ENCODE results near the gene DNER.
"Not testable (repeated sequence)": the region's sequence is repeated elsewhere in the genome, so short reads cannot be mapped to it uniquely, and the experiment has no call there.

The DNER gene

GRCh38 chr2:229714080-229714735 is at the start of gene DNER:
Gene DNER, minus strand, starts transcription at chr2:229714555. Its CDS starts 132 bp downstream, at chr2:229714423.
- FAIRE-seq, result no peak

- no peak for FAIRE-seq
Measured at GRCh38 chr2:229761663-229762062, 47.3 kb upstream of the DNER start.

- FAIRE-seq, result not testable (repeated sequence)
Measured at GRCh38 chr2:229757462-229757861, 43.1 kb upstream of the DNER start.

- FAIRE-seq, result no peak
Measured at GRCh38 chr2:229752970-229753729, 38.8 kb upstream of the DNER start.

- no peak for FAIRE-seq
Measured at GRCh38 chr2:229749779-229750178, 35.4 kb upstream of the DNER start.

GRCh38 chr2:229748950-229749349 is 34.6 kb upstream of the DNER start:
- FAIRE-seq, result no peak

- FAIRE-seq, result not testable (repeated sequence)
Measured at GRCh38 chr2:229742691-229743090, 28.3 kb upstream of the DNER start.

- FAIRE-seq, result no peak
Measured at GRCh38 chr2:229740279-229740678, 25.9 kb upstream of the DNER start.

GRCh38 chr2:229738024-229738625 is 23.8 kb upstream of the DNER start:
- no peak for FAIRE-seq

- FAIRE-seq, result no peak
Measured at GRCh38 chr2:229734410-229734809, 20.1 kb upstream of the DNER start.

- FAIRE-seq, result no peak
Measured at GRCh38 chr2:229733611-229734245, 19.4 kb upstream of the DNER start.

GRCh38 chr2:229732897-229733296 is 18.5 kb upstream of the DNER start:
- no peak for FAIRE-seq

GRCh38 chr2:229731916-229732315 is 17.6 kb upstream of the DNER start:
- FAIRE-seq, result no peak

- no peak for FAIRE-seq
Measured at GRCh38 chr2:229731363-229731762, 17.0 kb upstream of the DNER start.

GRCh38 chr2:229728370-229728769 is 14.0 kb upstream of the DNER start:
- FAIRE-seq, result no peak

- FAIRE-seq, result no peak
Measured at GRCh38 chr2:229726643-229727042, 12.3 kb upstream of the DNER start.

- FAIRE-seq, result no peak
Measured at GRCh38 chr2:229725716-229726574, 11.6 kb upstream of the DNER start.

- not testable (repeated sequence) for FAIRE-seq
Measured at GRCh38 chr2:229723192-229723591, 8.8 kb upstream of the DNER start.

- FAIRE-seq, result no peak
Measured at GRCh38 chr2:229719926-229720647, 5.7 kb upstream of the DNER start.

GRCh38 chr2:229718057-229718456 is 3.7 kb upstream of the DNER start:
- no peak for FAIRE-seq

- no peak for FAIRE-seq
Measured at GRCh38 chr2:229715895-229716507, 1.6 kb upstream of the DNER start.

Measured in colon (tissue), 2 donors.